NCI-H2107 treated with DMSO at 0.1 percent for 48 hours (cell line): Measurements from ENCODE around the gene B9D1.

Experiments
- DNase-seq: peaks from one replicate; lab custom pipeline; 2025; ENCODE audit not compliant: unreplicated experiment; lab: John Stamatoyannopoulos, UW

The B9D1 gene

GRCh38 chr17:19377602-19378415 is 15.3 kb upstream of the B9D1 start:
- DNase-seq, result peak; percentile 88

- no peak for DNase-seq
These were observed 14.3 kb upstream of the B9D1 start for GRCh38 chr17:19376811-19377210.

- no peak for DNase-seq
These were observed 13.2 kb upstream of the B9D1 start for GRCh38 chr17:19375732-19376131.

GRCh38 chr17:19374136-19374535 is 11.6 kb upstream of the B9D1 start:
- DNase-seq, result no peak

GRCh38 chr17:19372866-19373504 is 10.5 kb upstream of the B9D1 start:
- no peak for DNase-seq

GRCh38 chr17:19372439-19372838 is 9.9 kb upstream of the B9D1 start:
- no peak for DNase-seq

GRCh38 chr17:19372011-19372370 is 9.5 kb upstream of the B9D1 start:
- no peak for DNase-seq

GRCh38 chr17:19371259-19372010 is 8.9 kb upstream of the B9D1 start:
- no peak for DNase-seq

GRCh38 chr17:19370493-19370960 is 8.0 kb upstream of the B9D1 start:
- no peak for DNase-seq

GRCh38 chr17:19369846-19370492 is 7.4 kb upstream of the B9D1 start:
- DNase-seq, result no peak

GRCh38 chr17:19369107-19369778 is 6.7 kb upstream of the B9D1 start:
- no peak for DNase-seq

- DNase-seq, result no peak
These were observed 5.7 kb upstream of the B9D1 start for GRCh38 chr17:19368229-19368628.

- no peak for DNase-seq
These were observed 4.1 kb upstream of the B9D1 start for GRCh38 chr17:19366637-19366972.

- no peak for DNase-seq
These were observed 3.5 kb upstream of the B9D1 start for GRCh38 chr17:19365833-19366636.

- DNase-seq, result no peak
These were observed 2.9 kb upstream of the B9D1 start for GRCh38 chr17:19365499-19365817.

GRCh38 chr17:19364699-19365498 is 2.4 kb upstream of the B9D1 start:
- no peak for DNase-seq

- no peak for DNase-seq
These were observed 1.0 kb upstream of the B9D1 start for GRCh38 chr17:19363460-19364035.

GRCh38 chr17:19363114-19363438 is 553 bp upstream of the B9D1 start:
- no peak for DNase-seq

GRCh38 chr17:19361944-19362276 is 613 bp downstream of the B9D1 start:
- no peak for DNase-seq
